Choroid plexus epithelial cell (primary cell): Measurements from ENCODE around the gene KRTAP5-2.

Experiments used
- DNase-seq: peaks from one replicate; pipeline ENCODE4 v3.0.0-alpha.2; 2010; ENCODE audit warnings: low read depth
- H3K4me3 ChIP-seq: 2 replicates; pipeline ENCODE4 v1.5.1; 2011; ENCODE audit warnings: low read depth, mild to moderate bottlenecking, control low read depth, low read length, moderate library complexity
- TF ChIP-seq, protein P1 (sequence below): conservative IDR thresholded peaks from 2 replicates; pipeline ENCODE4 v1.5.1; 2011; ENCODE audit warnings: low read depth, mild to moderate bottlenecking, control low read depth, inconsistent platforms, low read length, moderate library complexity

The KRTAP5-2 gene

GRCh38 chr11:1567721-1568100, 30.4 kb downstream of the KRTAP5-2 start:
- TF ChIP-seq, protein P1, sequence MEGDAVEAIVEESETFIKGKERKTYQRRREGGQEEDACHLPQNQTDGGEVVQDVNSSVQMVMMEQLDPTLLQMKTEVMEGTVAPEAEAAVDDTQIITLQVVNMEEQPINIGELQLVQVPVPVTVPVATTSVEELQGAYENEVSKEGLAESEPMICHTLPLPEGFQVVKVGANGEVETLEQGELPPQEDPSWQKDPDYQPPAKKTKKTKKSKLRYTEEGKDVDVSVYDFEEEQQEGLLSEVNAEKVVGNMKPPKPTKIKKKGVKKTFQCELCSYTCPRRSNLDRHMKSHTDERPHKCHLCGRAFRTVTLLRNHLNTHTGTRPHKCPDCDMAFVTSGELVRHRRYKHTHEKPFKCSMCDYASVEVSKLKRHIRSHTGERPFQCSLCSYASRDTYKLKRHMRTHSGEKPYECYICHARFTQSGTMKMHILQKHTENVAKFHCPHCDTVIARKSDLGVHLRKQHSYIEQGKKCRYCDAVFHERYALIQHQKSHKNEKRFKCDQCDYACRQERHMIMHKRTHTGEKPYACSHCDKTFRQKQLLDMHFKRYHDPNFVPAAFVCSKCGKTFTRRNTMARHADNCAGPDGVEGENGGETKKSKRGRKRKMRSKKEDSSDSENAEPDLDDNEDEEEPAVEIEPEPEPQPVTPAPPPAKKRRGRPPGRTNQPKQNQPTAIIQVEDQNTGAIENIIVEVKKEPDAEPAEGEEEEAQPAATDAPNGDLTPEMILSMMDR = no peak
- DNase-seq = no peak
- H3K4me3 ChIP-seq = no peak overlapping the region

DNA sequence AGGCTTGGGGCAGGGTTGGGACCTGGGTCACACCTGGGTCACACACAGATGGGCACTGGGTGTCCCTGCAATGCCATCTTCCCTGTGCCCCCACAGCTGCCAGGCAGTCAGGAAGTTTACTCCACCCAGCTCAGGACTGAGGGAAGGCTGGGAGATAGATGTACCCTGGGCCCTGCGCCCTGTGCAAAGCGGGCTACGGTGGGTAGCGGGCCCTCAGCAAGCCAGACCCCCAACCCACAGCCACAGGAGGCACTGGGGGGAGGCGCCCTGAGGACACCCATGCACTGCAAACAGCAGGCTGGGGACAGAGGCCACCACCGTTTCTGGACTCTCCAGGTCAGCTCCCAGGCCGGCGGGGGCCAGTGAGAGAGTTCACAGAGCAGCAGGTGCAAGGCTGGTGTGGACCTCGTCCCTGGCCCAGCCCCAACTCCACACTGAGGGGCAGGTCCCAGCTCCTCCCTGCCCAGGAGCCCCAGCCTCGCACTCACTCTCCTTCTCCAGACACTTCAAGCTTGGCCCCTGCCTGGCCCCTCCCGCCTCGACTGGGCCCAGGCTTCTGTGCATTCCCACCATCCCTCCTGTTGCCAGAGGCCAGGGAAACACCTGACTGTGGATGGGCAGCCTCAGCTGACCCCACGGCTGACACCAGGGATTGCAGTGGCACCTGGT, 30.9 kb downstream of the KRTAP5-2 start:
- no peak for DNase-seq
- H3K4me3 ChIP-seq = no peak overlapping the region
- TF ChIP-seq, protein P1 = peak; percentile 1

DNA sequence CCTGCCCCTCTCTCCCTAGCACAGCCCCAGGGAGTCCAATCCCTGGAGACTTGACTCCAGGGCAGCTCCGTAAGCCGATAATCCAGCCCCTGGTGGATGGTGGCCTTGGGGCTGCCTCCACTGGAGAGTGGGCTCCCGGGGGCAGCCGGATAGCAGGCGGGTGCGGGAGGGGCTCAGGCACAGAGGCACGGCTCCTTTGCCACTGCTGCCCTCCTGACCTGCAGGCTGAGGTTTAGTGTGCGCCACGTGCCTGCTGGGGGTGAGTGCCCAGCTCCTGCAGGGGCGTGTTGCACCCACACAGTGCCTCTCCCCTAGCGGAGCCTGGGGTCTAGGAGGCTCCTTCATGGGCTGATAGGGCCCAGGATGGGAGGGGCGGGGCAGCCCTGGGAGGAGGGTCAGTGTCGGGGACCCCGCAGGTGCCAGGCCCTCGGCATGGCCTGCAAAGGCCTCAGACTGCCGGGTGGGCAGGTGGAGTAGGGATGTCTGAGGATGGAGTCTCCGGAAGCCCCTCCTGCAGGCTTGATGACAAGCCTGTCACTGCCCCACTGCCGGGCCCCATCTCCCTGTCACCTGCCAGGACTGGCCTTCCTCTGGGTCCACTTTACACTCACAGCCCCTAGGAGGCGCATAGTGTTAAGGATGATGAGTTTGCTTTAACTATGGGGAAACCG, 31.6 kb downstream of the KRTAP5-2 start:
- no peak for DNase-seq
- no peak overlapping the region for H3K4me3 ChIP-seq
- TF ChIP-seq, protein P1 = peak; percentile 22

DNA sequence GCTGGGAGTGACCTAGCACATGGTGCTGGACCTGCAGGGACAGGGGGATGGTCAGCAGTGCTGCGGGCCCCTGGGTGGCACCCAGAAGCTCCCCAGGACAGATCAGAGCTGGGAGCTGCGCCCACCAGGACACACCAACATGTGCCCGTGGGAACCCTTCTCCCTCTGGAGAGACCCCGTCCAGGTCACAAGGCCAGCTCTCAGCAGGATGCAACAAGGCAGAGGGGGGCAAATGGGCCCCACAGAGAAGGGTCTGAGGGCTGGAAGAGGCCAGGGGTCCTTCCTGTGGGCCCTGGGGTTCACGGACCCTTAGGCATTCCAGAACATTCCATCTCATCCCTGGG, 32.2 kb downstream of the KRTAP5-2 start:
- no peak for DNase-seq
- TF ChIP-seq, protein P1 = no peak
- no peak overlapping the region for H3K4me3 ChIP-seq

- DNase-seq = no peak
- TF ChIP-seq, protein P1 = no peak
- no peak overlapping the region for H3K4me3 ChIP-seq
These were observed 32.8 kb downstream of the KRTAP5-2 start for GRCh38 chr11:1565173-1565903.

DNA sequence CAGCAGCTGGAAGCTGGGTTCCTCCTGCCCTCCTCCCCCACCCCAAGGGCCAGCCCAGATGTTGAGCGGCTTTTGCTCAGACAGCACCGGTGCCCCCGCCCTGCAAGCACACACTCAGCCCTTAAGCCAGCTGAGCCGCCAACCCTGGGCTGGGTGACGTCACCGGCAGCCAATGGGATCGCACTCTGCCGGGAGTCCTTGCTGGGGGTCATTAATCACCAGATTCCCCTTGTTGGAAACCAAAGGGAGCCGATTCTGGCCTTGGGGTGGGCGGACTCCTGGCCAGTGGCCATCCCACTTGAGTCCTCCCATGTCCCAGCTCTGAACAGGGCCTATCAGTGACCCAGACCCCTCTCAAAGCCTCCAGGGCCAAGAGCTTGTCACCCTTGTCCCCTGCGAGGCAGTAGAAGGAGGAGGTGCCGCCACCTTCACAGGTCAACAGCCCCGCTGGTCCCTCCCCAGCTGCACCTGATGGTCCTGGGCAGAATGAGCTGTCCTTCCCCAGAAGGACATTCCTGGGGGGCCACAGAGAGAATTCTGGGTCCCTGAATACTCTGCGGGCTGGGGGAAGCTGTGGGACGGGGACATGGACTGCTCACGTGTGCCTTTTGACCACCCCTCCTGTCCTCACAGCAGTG, 33.4 kb downstream of the KRTAP5-2 start:
- TF ChIP-seq, protein P1 = no peak
- DNase-seq = peak; percentile 81

More for the DNA sequence above, 33.4 kb downstream of the KRTAP5-2 start:
- H3K4me3 ChIP-seq = no peak overlapping the region
